HEK293T (cell line): Measurements from ENCODE around the gene MLLT10.
"Not testable (repeated sequence)": the region's sequence is repeated elsewhere in the genome, so short reads cannot be mapped to it uniquely, and the experiment has no call there.

Experiments used
- CTCF ChIA-PET: fragments of 350-600 bp; formaldehyde crosslinking; extraction: SDS; loops from one replicate; lab custom pipeline; 2021; ENCODE audit warnings: antibody characterized with exemption, inconsistent platforms; lab: Yijun Ruan, JAX
- POLR2A ChIA-PET: fragments of 350-600 bp; formaldehyde crosslinking; extraction: SDS; loops from one replicate; lab custom pipeline; 2020; ENCODE audit warnings: antibody characterized with exemption, inconsistent platforms; lab: Yijun Ruan, JAX
- DNase-seq: peaks from one replicate; pipeline ENCODE4 v3.0.0; 2012; ENCODE audit warnings: mixed read lengths; ENCODE audit errors: extremely low spot score
- ARNT ChIP-seq: fragments of 450-650 bp; IDR thresholded peaks from 2 replicates; pipeline ENCODE4 v1.6.1; 2017; ENCODE audit warnings: mild to moderate bottlenecking
- BHLHE40 ChIP-seq: fragments of 450-650 bp; IDR thresholded peaks from 2 replicates; pipeline ENCODE4 v1.6.1; 2016; ENCODE audit warnings: mild to moderate bottlenecking, moderate library complexity, borderline replicate concordance
- CTBP1 ChIP-seq: fragments of 450-650 bp; IDR thresholded peaks from 2 replicates; pipeline ENCODE4 v1.6.1; 2016; ENCODE audit warnings: borderline replicate concordance
- ELF4 ChIP-seq: fragments of 450-650 bp; IDR thresholded peaks from 2 replicates; pipeline ENCODE4 v1.6.1; 2017; ENCODE audit warnings: antibody characterized with exemption
- FOXA1 ChIP-seq: fragments of 450-650 bp; IDR thresholded peaks from 2 replicates; pipeline ENCODE4 v1.6.1; 2016; ENCODE audit warnings: mild to moderate bottlenecking
- FOXK2 ChIP-seq: fragments of 450-650 bp; IDR thresholded peaks from 2 replicates; pipeline ENCODE4 v1.6.1; 2016; ENCODE audit warnings: mild to moderate bottlenecking
- FOXM1 ChIP-seq: fragments of 450-650 bp; IDR thresholded peaks from 2 replicates; pipeline ENCODE4 v1.6.1; 2017; ENCODE audit warnings: mild to moderate bottlenecking, borderline replicate concordance
- HDGF ChIP-seq: fragments of 450-650 bp; IDR thresholded peaks from 2 replicates; pipeline ENCODE4 v1.6.1; 2017; ENCODE audit warnings: antibody characterized with exemption, borderline replicate concordance
- L3MBTL2 ChIP-seq: fragments of 450-650 bp; conservative IDR thresholded peaks from 2 replicates; pipeline ENCODE4 v1.6.1; 2016; ENCODE audit warnings: mild to moderate bottlenecking
- LEF1 ChIP-seq: fragments of 450-650 bp; IDR thresholded peaks from 2 replicates; pipeline ENCODE4 v1.6.1; 2017; ENCODE audit warnings: mild to moderate bottlenecking, borderline replicate concordance
- NFRKB ChIP-seq: fragments of 450-650 bp; IDR thresholded peaks from 2 replicates; pipeline ENCODE4 v1.6.1; 2016; ENCODE audit warnings: mild to moderate bottlenecking, moderate library complexity
- SP1 ChIP-seq: fragments of 450-650 bp; IDR thresholded peaks from 2 replicates; pipeline ENCODE4 v1.6.1; 2017
- SUZ12 ChIP-seq: fragments of 450-650 bp; IDR thresholded peaks from 2 replicates; pipeline ENCODE4 v1.6.1; 2016; ENCODE audit warnings: mild to moderate bottlenecking
- TARDBP ChIP-seq: fragments of 450-650 bp; IDR thresholded peaks from 2 replicates; pipeline ENCODE4 v1.6.1; 2016
- ZNF384 ChIP-seq: fragments of 450-650 bp; IDR thresholded peaks from 2 replicates; pipeline ENCODE4 v1.6.1; 2016
- TF ChIP-seq, protein P1 (sequence below): fragments of 450-650 bp; IDR thresholded peaks from 2 replicates; pipeline ENCODE4 v1.6.1; 2016

MLLT10 gene

DNA sequence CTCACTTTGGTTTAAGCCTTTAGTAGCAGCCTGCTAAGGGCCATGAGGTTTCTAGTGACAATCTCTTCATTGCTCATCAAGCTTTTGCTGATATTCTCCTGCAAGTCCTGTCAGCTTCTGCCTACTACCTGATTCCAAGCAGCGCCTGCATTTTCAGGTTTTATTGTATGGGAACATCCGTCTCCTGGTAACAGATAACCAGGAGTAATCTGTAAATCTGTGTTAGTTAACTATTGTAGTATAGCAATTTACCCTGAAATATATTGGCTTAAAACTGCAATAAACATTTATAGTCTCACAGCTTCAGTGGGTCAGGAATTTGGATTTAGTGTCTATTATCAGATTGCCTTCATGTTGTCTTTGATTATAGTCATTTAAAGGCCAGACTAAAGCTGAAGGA, 94.0 kb downstream of the MLLT10 start:
- TF ChIP-seq HDGF (no peak), BHLHE40 (no peak), ARNT (no peak), LEF1 (no peak), FOXM1 (no peak), FOXA1 (no peak), FOXK2 (no peak), TARDBP (no peak), SUZ12 (no peak), NFRKB (no peak), CTBP1 (no peak), ELF4 (no peak), L3MBTL2 (no peak), SP1 (no peak), ZNF384 (no peak)
- TF ChIP-seq, protein P1, sequence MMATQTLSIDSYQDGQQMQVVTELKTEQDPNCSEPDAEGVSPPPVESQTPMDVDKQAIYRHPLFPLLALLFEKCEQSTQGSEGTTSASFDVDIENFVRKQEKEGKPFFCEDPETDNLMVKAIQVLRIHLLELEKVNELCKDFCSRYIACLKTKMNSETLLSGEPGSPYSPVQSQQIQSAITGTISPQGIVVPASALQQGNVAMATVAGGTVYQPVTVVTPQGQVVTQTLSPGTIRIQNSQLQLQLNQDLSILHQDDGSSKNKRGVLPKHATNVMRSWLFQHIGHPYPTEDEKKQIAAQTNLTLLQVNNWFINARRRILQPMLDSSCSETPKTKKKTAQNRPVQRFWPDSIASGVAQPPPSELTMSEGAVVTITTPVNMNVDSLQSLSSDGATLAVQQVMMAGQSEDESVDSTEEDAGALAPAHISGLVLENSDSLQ: no peak
- ChIA-PET POLR2A (no interaction called here), CTCF (interaction anchor here (0.6 kb wide), 1 partner anchor 14 kb away, joined by 6 read pairs; no protein-coding TSS in a partner anchor)
- no peak for DNase-seq

DNA sequence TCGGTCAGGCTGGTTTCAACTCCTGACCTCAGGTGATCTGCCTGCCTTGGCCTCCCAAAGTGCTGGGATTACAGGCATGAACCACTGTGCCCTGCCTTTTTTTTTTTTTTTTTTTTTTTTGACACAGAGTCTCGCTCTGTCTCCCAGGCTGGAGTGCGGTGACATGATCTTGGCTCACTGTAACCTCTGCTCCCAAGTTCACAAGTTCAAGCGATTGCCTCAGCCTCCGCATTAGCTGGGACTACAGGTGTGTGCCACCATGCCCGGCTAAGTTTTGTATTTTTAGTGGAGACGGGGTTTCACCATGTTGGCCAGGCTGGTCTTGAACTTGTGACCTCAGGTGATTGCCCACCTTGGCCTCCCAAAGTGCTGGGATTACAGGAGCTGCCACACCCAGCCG, 94.6 kb downstream of the MLLT10 start:
- POLR2A ChIA-PET, CTCF ChIA-PET, DNase-seq: not testable (repeated sequence)

DNA sequence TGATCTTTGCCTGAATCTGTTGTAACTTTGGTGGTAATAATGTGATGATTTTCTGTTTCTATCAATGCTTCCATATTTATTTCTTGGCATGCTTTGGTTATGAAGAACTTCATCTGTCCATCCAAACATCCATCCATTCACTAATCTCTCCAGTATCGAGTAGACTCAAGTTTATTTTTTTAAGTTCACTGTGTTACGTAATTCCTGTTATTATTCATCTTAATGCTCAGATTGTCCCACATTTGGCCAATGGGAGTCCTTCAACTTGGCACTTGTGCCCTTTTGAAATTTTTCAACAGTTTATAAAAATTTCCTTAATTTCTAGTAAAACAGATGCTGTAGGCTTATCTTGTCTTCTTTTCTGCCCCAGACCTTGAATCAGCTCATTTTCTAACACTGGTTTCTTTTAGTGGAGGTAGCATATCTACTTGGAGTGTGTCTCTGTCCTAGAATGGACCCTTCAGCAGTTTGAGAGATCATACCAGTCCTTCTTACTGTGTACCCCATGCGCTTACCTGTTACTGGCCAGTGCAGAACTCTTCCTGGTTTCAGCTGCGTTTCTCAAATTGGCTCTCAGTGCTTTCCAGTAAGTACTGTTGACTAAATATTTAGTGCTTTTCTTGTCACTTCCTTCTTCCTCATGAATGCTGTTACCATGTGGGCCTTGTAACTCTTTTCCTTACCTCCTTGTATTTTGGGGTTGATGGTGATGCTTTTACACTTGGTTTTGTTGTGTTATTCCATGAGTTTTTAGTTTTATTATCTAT, 100.8 kb downstream of the MLLT10 start:
- POLR2A ChIA-PET: no interaction called here
- TF ChIP-seq ZNF384: no peak
- TF ChIP-seq SUZ12: no peak
- no peak for TF ChIP-seq FOXK2
- TF ChIP-seq NFRKB: no peak
- TF ChIP-seq, protein P1: no peak
- no peak for TF ChIP-seq HDGF
- TF ChIP-seq FOXA1: no peak
- TF ChIP-seq LEF1: no peak
- TF ChIP-seq ELF4: no peak
- TF ChIP-seq TARDBP: no peak
- TF ChIP-seq CTBP1: no peak
- TF ChIP-seq ARNT: no peak
- CTCF ChIA-PET: no interaction called here
- DNase-seq: no peak

DNA sequence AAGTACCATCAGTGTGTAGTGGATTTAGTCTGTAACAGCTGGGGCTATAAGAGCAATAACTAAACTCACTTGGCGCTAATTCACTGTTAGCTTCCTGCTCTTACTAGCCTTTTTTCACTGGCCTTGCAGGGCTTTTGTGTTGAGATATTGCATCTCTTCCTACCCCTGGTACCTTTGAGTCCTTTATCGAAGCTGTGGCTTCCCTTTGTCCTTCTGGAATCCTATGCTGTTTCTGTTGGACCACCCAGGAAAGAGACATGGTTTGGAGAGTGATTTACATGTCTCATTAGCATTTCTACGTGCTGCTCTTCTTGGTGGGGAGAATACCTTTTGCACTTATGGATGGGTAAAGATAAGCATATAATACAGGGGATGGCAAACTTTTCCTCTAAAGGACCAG, 103.8 kb downstream of the MLLT10 start:
- ChIA-PET POLR2A (no interaction called here), CTCF (no interaction called here)
- TF ChIP-seq FOXA1 (no peak), FOXK2 (no peak), CTBP1 (no peak), L3MBTL2 (no peak), FOXM1 (no peak), BHLHE40 (no peak), SP1 (no peak), SUZ12 (no peak), TARDBP (no peak), ARNT (no peak), HDGF (no peak), NFRKB (no peak)
- TF ChIP-seq, protein P1: no peak
- DNase-seq: no peak

DNA sequence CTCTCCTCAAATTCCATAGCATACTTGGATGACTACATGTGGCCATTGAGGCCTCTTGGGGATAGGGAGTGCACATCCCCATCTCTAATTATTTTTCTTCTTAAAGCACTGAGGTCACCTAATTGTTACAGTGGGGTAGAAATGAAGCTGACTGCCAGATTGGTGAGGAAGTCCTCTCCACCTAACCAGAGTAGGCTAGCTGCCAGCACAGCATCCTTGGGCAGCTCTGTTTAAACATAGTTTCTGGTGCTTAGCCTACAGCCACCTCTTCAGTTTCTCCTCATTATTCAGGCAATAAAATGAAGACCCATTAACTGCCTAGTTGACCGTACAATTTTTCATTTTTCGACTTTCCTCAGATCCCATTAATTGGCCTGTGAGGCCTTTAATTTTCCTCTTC, 104.6 kb downstream of the MLLT10 start:
- TF ChIP-seq SP1 (no peak), FOXK2 (no peak), ARNT (no peak), FOXM1 (no peak), ZNF384 (no peak), BHLHE40 (no peak), NFRKB (no peak), TARDBP (no peak), FOXA1 (no peak), L3MBTL2 (no peak)
- TF ChIP-seq, protein P1: no peak
- POLR2A ChIA-PET: no interaction called here
- no peak for DNase-seq
- CTCF ChIA-PET: no interaction called here

DNA sequence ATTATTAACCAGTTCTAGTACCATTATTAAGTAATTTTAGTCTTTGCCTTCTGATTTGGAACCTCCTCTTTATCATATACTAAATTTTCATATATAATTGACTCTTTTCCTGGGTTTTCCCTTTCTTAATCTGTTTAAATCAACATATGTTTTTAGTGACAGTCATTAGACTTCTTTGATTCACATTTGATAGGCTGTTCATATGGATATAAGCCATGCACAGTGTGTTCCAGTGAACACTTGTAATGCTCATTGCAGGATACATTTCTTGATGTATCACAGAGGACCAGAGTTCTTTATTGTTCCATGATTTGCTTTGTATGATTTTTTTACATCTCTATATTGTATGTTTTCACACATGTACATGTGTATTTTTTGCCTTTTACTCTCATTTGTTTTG, 114.0 kb downstream of the MLLT10 start:
- no peak for DNase-seq
- TF ChIP-seq L3MBTL2 (no peak), HDGF (no peak), FOXM1 (no peak), BHLHE40 (no peak), LEF1 (no peak), ZNF384 (no peak), SUZ12 (no peak), FOXK2 (no peak), ARNT (no peak), ELF4 (no peak), NFRKB (no peak), CTBP1 (no peak)
- TF ChIP-seq, protein P1: no peak
- POLR2A ChIA-PET: no interaction called here
- CTCF ChIA-PET: no interaction called here
